ENCODE data around the gene TEX55. TPM values are rescaled to one million over a fixed set of nuclear protein-coding genes. Genes with fewer than 3 reads are reported as not detected.

TEX55 gene
- total RNA-seq, 2 experiments from 2014 or later, result not detected

DNA sequence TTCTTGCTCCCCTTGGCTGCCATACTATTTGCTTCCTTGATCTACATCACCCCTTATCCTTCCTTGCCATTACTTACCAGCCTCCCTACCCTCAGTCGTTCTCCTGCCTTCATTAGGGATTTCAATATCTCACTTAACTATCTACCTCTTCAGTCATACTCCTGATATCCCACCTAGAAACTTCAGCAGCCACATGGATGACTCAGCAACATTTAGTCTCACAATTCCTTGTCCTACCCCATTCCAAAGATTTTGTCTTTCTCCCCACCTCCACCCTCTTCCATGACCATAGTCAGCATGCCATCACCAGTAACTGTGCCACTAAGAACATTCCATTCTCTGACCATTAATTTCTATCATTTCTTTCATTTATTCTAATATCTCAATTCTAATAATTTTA, 45.8 kb downstream of the TEX55 start:
- H3K27ac Mint-ChIP-seq, result no peak overlapping the region
- no peaks in the 10 kb centered on the region for H3K36me3 Mint-ChIP-seq (ENCODE audit: low read depth)
- H3K4me1 Mint-ChIP-seq (ENCODE audit: low read depth), result no peaks in the 10 kb centered on the region
- Histone ChIP-seq H3K27ac (ENCODE audit: low read depth in 1 of 2, low read length in 2 of 2) (no peak overlapping the region), H3K9me3 (ENCODE audit: control insufficient read depth in 1 of 2, insufficient read depth in 1 of 2, low read length in 2 of 2) (no peaks in the 10 kb centered on the region), H3K4me1 (ENCODE audit: insufficient read depth, low read length) (no peaks in the 10 kb centered on the region), H3K4me3 (ENCODE audit: low read length) (no peak overlapping the region), H3K27me3 (ENCODE audit: control insufficient read depth in 1 of 2, insufficient read depth in 2 of 2, low read length in 2 of 2) (no peaks in the 10 kb centered on the region), H3K36me3 (ENCODE audit: insufficient read depth, low read length) (no peaks in the 10 kb centered on the region)
- DNase-seq, result no peak
- POLR2A ChIA-PET, result no interaction called here
- ATAC-seq (ENCODE audit: poor library complexity), result no peak
- TF ChIP-seq, protein P1, sequence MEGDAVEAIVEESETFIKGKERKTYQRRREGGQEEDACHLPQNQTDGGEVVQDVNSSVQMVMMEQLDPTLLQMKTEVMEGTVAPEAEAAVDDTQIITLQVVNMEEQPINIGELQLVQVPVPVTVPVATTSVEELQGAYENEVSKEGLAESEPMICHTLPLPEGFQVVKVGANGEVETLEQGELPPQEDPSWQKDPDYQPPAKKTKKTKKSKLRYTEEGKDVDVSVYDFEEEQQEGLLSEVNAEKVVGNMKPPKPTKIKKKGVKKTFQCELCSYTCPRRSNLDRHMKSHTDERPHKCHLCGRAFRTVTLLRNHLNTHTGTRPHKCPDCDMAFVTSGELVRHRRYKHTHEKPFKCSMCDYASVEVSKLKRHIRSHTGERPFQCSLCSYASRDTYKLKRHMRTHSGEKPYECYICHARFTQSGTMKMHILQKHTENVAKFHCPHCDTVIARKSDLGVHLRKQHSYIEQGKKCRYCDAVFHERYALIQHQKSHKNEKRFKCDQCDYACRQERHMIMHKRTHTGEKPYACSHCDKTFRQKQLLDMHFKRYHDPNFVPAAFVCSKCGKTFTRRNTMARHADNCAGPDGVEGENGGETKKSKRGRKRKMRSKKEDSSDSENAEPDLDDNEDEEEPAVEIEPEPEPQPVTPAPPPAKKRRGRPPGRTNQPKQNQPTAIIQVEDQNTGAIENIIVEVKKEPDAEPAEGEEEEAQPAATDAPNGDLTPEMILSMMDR (IDR thresholded peaks at IDR 0.05), result no peak
- CTCF ChIA-PET, result interaction anchor here (0.6 kb wide), 1 partner anchor 835 kb away, joined by 3 read pairs; no protein-coding TSS in a partner anchor
- intact Hi-C loops (cut with DNase I, micrococcal nuclease), result no loop called here
- peaks cover 5% of the 10 kb centered on the region for H3K27me3 Mint-ChIP-seq
- no peak overlapping the region for H3K4me3 Mint-ChIP-seq
- H3K9me3 Mint-ChIP-seq, result no peaks in the 10 kb centered on the region

DNA sequence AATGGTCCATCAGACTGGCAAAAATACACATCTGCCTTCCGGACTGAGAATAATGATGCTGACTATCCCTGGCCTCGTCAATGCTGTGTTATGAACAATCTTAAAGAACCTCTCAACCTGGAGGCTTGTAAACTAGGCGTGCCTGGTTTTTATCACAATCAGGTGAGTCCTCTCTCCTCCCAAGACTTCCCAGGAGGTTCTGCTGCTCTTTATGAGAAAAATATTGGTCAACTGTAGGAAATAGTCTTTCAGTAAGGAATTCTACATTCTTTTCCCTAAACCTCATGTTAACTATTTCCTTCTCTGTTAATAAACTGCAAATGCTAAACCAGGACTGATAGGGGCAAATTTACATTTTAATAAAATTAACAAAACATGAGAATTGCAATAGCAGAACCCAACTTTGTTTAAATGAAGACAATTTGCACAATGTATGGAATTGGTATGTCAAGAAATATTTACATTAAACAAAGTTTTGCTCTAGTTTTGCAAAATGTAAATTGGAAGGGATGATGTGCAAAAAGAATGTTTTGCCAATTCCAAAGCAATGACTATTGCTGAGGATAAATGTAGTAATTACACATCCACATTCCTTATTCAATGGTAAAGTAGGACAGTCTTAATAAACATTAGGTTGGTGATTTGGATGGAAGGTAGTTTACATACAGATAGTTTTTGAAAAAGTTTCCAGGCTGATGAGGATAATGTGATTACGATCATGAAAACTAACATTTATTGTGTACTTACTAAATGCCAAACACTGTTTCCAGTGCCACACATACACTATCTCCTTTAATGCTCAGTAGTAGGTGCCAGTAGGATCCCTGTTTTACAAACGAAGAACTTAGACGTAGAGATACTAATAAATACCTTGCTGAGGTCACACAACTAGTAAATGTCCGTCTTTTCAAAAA, 48.5 kb downstream of the TEX55 start:
- TF ChIP-seq, protein P1 (IDR thresholded peaks at IDR 0.05), result no peak
- ChIA-PET CTCF (no interaction called here), POLR2A (no interaction called here)
- Mint-ChIP-seq H3K4me1 (ENCODE audit: low read depth) (no peaks in the 10 kb centered on the region), H3K27ac (no peak overlapping the region), H3K27me3 (peaks cover 5% of the 10 kb centered on the region), H3K9me3 (no peaks in the 10 kb centered on the region), H3K4me3 (no peak overlapping the region), H3K36me3 (ENCODE audit: low read depth) (no peaks in the 10 kb centered on the region)
- intact Hi-C loops (cut with DNase I, micrococcal nuclease), result no loop called here
- Histone ChIP-seq H3K9me3 (ENCODE audit: control insufficient read depth in 1 of 2, insufficient read depth in 1 of 2, low read length in 2 of 2) (no peaks in the 10 kb centered on the region), H3K27ac (ENCODE audit: low read depth in 1 of 2, low read length in 2 of 2) (no peak overlapping the region), H3K4me1 (ENCODE audit: insufficient read depth, low read length) (no peaks in the 10 kb centered on the region), H3K27me3 (ENCODE audit: control insufficient read depth in 1 of 2, insufficient read depth in 2 of 2, low read length in 2 of 2) (no peaks in the 10 kb centered on the region), H3K4me3 (ENCODE audit: low read length) (no peak overlapping the region), H3K36me3 (ENCODE audit: insufficient read depth, low read length) (no peaks in the 10 kb centered on the region)
- ATAC-seq (ENCODE audit: poor library complexity) (no peak), DNase-seq (no peak)

DNA sequence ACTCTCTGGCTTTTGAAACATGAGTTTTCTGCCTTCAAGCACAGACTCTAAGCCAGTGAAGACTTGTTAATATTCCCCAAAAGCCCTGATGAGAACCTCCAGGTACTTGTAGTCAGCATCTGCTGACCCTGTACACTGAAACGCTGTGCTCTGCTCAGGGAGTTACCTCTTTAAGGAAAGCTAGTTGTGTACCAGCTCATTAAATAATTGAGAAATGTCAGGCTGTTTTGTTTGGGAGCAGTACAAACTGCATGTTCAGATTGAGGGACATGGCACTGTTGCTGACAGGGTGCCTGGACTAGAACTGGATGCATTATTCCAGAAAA, 49.1 kb downstream of the TEX55 start:
- no peak overlapping the region for H3K27ac ChIP-seq (ENCODE audit: low read depth in 1 of 2, low read length in 2 of 2)
- Mint-ChIP-seq H3K36me3 (ENCODE audit: low read depth) (no peaks in the 10 kb centered on the region), H3K4me3 (no peak overlapping the region), H3K27me3 (peaks cover 5% of the 10 kb centered on the region), H3K4me1 (ENCODE audit: low read depth) (no peaks in the 10 kb centered on the region), H3K9me3 (no peaks in the 10 kb centered on the region), H3K27ac (no peak overlapping the region)
- TF ChIP-seq, protein P1 (IDR thresholded peaks at IDR 0.05), result no peak
- H3K36me3 ChIP-seq (ENCODE audit: insufficient read depth, low read length), result no peaks in the 10 kb centered on the region
- ATAC-seq (ENCODE audit: poor library complexity) (no peak), DNase-seq (no peak)
- ChIA-PET POLR2A (no interaction called here), CTCF (no interaction called here)
- H3K27me3 ChIP-seq (ENCODE audit: control insufficient read depth in 1 of 2, insufficient read depth in 2 of 2, low read length in 2 of 2), result no peaks in the 10 kb centered on the region
- no peaks in the 10 kb centered on the region for H3K4me1 ChIP-seq (ENCODE audit: insufficient read depth, low read length)
- intact Hi-C loops (cut with DNase I, micrococcal nuclease), result no loop called here
- H3K9me3 ChIP-seq (ENCODE audit: control insufficient read depth in 1 of 2, insufficient read depth in 1 of 2, low read length in 2 of 2), result no peaks in the 10 kb centered on the region
- no peak overlapping the region for H3K4me3 ChIP-seq (ENCODE audit: low read length)
